ENCODE data around the gene UVRAG. TPM values are rescaled to one million over a fixed set of nuclear protein-coding genes. Genes with fewer than 3 reads are reported as not detected.

Gene UVRAG
- total RNA-seq, 1 donor from 2014 or later: 14.7 TPM

- Histone ChIP-seq H3K27ac (no peak overlapping the region), H3K36me3 (no peaks in the 10 kb centered on the region), H3K4me3 (no peak overlapping the region), H3K9me3 (no peaks in the 10 kb centered on the region), H3K4me1 (no peaks in the 10 kb centered on the region), H3K27me3 (no peaks in the 10 kb centered on the region)
- DNase-seq (ENCODE audit: extremely low spot score in 2 of 2): no peak
- TF ChIP-seq POLR2A (IDR thresholded peaks at IDR 0.05): no peak
- no peak for TF ChIP-seq POLR2AphosphoS5 (IDR thresholded peaks at IDR 0.05; ENCODE audit: insufficient read depth in 1 of 2, low read depth in 1 of 2)
- TF ChIP-seq, protein P1, sequence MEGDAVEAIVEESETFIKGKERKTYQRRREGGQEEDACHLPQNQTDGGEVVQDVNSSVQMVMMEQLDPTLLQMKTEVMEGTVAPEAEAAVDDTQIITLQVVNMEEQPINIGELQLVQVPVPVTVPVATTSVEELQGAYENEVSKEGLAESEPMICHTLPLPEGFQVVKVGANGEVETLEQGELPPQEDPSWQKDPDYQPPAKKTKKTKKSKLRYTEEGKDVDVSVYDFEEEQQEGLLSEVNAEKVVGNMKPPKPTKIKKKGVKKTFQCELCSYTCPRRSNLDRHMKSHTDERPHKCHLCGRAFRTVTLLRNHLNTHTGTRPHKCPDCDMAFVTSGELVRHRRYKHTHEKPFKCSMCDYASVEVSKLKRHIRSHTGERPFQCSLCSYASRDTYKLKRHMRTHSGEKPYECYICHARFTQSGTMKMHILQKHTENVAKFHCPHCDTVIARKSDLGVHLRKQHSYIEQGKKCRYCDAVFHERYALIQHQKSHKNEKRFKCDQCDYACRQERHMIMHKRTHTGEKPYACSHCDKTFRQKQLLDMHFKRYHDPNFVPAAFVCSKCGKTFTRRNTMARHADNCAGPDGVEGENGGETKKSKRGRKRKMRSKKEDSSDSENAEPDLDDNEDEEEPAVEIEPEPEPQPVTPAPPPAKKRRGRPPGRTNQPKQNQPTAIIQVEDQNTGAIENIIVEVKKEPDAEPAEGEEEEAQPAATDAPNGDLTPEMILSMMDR (IDR thresholded peaks at IDR 0.05): no peak
- intact Hi-C loops (cut with DNase I): no loop called here
These were observed 35.0 kb upstream of the UVRAG start for GRCh38 chr11:75779960-75780359.

DNA sequence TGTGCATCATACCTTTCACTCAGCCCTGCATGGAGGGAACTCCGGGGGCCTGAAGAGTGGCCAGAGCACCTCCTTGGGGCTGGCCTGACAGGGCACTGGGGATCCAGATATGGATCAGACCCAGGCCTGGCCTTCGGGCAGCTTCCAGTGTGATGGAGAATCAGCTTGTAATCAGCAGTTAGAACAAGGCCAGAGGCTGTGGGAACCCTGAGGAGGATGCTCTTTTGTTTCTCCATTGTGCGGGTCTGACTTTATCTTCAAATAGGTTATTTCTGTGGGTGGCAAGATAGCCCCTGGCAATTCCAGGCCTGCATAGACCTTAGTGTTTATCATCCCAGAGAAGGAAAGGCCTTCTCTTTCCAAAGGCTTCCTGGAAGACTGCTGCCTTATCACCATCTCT, 34.1 kb upstream of the UVRAG start:
- no peak overlapping the region for H3K27ac ChIP-seq
- no peaks in the 10 kb centered on the region for H3K4me1 ChIP-seq
- H3K4me3 ChIP-seq: no peak overlapping the region
- TF ChIP-seq, protein P1 (IDR thresholded peaks at IDR 0.05): no peak
- TF ChIP-seq POLR2A (IDR thresholded peaks at IDR 0.05) (no peak), POLR2AphosphoS5 (IDR thresholded peaks at IDR 0.05; ENCODE audit: insufficient read depth in 1 of 2, low read depth in 1 of 2) (no peak)
- H3K27me3 ChIP-seq: no peaks in the 10 kb centered on the region
- H3K9me3 ChIP-seq: no peaks in the 10 kb centered on the region
- no peak for DNase-seq (ENCODE audit: extremely low spot score in 2 of 2)
- H3K36me3 ChIP-seq: no peaks in the 10 kb centered on the region
- intact Hi-C loops (cut with DNase I): no loop called here

DNA sequence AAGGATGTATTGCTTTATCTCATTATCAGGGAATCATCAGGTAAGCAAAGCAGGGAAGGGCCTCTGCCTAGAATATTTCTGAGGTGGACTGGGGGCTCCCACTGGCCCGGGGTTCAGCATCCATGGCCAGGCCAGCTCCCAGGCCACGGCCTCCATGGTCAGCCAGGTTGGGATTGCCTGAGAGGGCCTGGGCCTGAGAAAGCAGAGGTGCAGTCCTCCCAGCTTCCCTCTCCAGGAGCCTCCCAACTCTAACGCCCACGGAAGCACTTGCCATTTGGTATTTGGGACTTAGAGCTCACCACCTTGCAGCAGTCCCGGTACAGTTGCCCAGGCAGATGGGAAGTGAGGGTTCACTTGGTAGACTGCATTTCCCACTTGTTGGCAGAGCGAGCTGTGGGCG, 33.7 kb upstream of the UVRAG start:
- Histone ChIP-seq H3K4me1 (no peaks in the 10 kb centered on the region), H3K4me3 (no peak overlapping the region), H3K9me3 (no peaks in the 10 kb centered on the region), H3K36me3 (no peaks in the 10 kb centered on the region), H3K27ac (no peak overlapping the region), H3K27me3 (no peaks in the 10 kb centered on the region)
- TF ChIP-seq POLR2AphosphoS5 (IDR thresholded peaks at IDR 0.05; ENCODE audit: insufficient read depth in 1 of 2, low read depth in 1 of 2) (no peak), POLR2A (IDR thresholded peaks at IDR 0.05) (no peak)
- TF ChIP-seq, protein P1 (IDR thresholded peaks at IDR 0.05): no peak
- DNase-seq (ENCODE audit: extremely low spot score in 2 of 2): no peak
- intact Hi-C loops (cut with DNase I): no loop called here

- H3K4me3 ChIP-seq: no peak overlapping the region
- TF ChIP-seq, protein P1 (IDR thresholded peaks at IDR 0.05): no peak
- no peak for TF ChIP-seq POLR2AphosphoS5 (IDR thresholded peaks at IDR 0.05; ENCODE audit: insufficient read depth in 1 of 2, low read depth in 1 of 2)
- no peak for TF ChIP-seq POLR2A (IDR thresholded peaks at IDR 0.05)
- H3K9me3 ChIP-seq: no peaks in the 10 kb centered on the region
- H3K27ac ChIP-seq: no peak overlapping the region
- H3K27me3 ChIP-seq: no peaks in the 10 kb centered on the region
- no peaks in the 10 kb centered on the region for H3K36me3 ChIP-seq
- no peaks in the 10 kb centered on the region for H3K4me1 ChIP-seq
- no peak for DNase-seq (ENCODE audit: extremely low spot score in 2 of 2)
- intact Hi-C loops (cut with DNase I): no loop called here
These were observed 33.2 kb upstream of the UVRAG start for GRCh38 chr11:75781831-75782230.

- intact Hi-C loops (cut with DNase I): no loop called here
- TF ChIP-seq, protein P1 (IDR thresholded peaks at IDR 0.05): no peak
- TF ChIP-seq POLR2A (IDR thresholded peaks at IDR 0.05): no peak
- no peak for TF ChIP-seq POLR2AphosphoS5 (IDR thresholded peaks at IDR 0.05; ENCODE audit: insufficient read depth in 1 of 2, low read depth in 1 of 2)
These were observed 32.3 kb upstream of the UVRAG start for GRCh38 chr11:75782540-75783263.

More at GRCh38 chr11:75782540-75783263, 32.3 kb upstream of the UVRAG start:
- no peak for DNase-seq (ENCODE audit: extremely low spot score in 2 of 2)
- H3K27me3 ChIP-seq: no peaks in the 10 kb centered on the region
- H3K36me3 ChIP-seq: no peaks in the 10 kb centered on the region
- no peaks in the 10 kb centered on the region for H3K9me3 ChIP-seq
- no peak overlapping the region for H3K4me3 ChIP-seq
- H3K27ac ChIP-seq: no peak overlapping the region
- no peaks in the 10 kb centered on the region for H3K4me1 ChIP-seq
